Measurements from ENCODE around the gene RBM14. TPM values are rescaled to one million over a fixed set of nuclear protein-coding genes. Genes with fewer than 3 reads are reported as not detected.

The RBM14 gene
- total RNA-seq, 1 donor from 2014 or later = 89.2 TPM

- peaks cover 34% of the 10 kb centered on the region for H3K4me1 Mint-ChIP-seq (ENCODE audit: low read depth, unreplicated experiment)
- no peak for DNase-seq
- no peak overlapping the region for H3K27ac Mint-ChIP-seq (ENCODE audit: unreplicated experiment)
- H3K4me3 Mint-ChIP-seq (ENCODE audit: unreplicated experiment) = no peak overlapping the region
- TF ChIP-seq, protein P1, sequence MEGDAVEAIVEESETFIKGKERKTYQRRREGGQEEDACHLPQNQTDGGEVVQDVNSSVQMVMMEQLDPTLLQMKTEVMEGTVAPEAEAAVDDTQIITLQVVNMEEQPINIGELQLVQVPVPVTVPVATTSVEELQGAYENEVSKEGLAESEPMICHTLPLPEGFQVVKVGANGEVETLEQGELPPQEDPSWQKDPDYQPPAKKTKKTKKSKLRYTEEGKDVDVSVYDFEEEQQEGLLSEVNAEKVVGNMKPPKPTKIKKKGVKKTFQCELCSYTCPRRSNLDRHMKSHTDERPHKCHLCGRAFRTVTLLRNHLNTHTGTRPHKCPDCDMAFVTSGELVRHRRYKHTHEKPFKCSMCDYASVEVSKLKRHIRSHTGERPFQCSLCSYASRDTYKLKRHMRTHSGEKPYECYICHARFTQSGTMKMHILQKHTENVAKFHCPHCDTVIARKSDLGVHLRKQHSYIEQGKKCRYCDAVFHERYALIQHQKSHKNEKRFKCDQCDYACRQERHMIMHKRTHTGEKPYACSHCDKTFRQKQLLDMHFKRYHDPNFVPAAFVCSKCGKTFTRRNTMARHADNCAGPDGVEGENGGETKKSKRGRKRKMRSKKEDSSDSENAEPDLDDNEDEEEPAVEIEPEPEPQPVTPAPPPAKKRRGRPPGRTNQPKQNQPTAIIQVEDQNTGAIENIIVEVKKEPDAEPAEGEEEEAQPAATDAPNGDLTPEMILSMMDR (IDR thresholded peaks at IDR 0.05; ENCODE audit: partially characterized antibody, unreplicated experiment) = no peak
- peaks cover 5% of the 10 kb centered on the region for H3K27me3 Mint-ChIP-seq (ENCODE audit: unreplicated experiment)
- H3K9me3 Mint-ChIP-seq (ENCODE audit: unreplicated experiment) = peaks cover 8% of the 10 kb centered on the region
- H3K36me3 Mint-ChIP-seq (ENCODE audit: unreplicated experiment) = peaks cover 5% of the 10 kb centered on the region
These were observed 10.5 kb downstream of the RBM14 start for GRCh38 chr11:66626926-66627325.

DNA sequence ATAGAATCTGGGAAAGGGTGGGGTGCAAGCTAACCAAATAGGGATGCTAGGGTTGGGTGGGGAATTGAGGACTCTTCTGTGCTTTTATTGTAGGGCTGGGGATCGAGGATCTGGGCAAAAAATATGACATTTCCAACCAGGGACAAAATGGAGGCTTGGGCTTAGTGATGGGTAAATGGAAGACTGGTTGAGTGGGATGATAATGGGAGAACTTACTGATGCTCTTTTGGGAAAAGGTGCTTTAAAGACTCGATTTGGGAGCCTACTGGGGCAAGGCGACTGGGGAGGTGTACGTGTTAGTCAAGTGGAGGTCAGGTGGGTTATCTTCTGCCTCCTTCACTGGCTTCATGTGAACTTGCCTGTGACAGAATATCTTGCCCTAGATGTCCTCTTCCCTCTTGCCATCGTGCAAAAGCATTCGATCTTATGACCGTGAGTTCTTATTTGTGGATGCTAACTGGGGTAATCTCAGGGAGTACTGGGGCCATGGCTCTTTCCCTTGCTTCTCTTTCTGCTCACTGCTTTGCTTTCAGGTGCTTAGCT, 11.7 kb downstream of the RBM14 start:
- peaks cover 5% of the 10 kb centered on the region for H3K36me3 Mint-ChIP-seq (ENCODE audit: unreplicated experiment)
- peak overlapping the region; percentile 5 for H3K4me3 Mint-ChIP-seq (ENCODE audit: unreplicated experiment)
- peaks cover 26% of the 10 kb centered on the region for H3K4me1 Mint-ChIP-seq (ENCODE audit: low read depth, unreplicated experiment)
- peaks cover 5% of the 10 kb centered on the region for H3K27me3 Mint-ChIP-seq (ENCODE audit: unreplicated experiment)
- DNase-seq = no peak
- peaks cover 8% of the 10 kb centered on the region for H3K9me3 Mint-ChIP-seq (ENCODE audit: unreplicated experiment)
- TF ChIP-seq, protein P1 (IDR thresholded peaks at IDR 0.05; ENCODE audit: partially characterized antibody, unreplicated experiment) = no peak
- peak overlapping the region; percentile 35 for H3K27ac Mint-ChIP-seq (ENCODE audit: unreplicated experiment)

GRCh38 chr11:66629356-66629755, 12.9 kb downstream of the RBM14 start:
- TF ChIP-seq, protein P1 (IDR thresholded peaks at IDR 0.05; ENCODE audit: partially characterized antibody, unreplicated experiment) = no peak
- Mint-ChIP-seq H3K27me3 (ENCODE audit: unreplicated experiment) (peaks cover 1% of the 10 kb centered on the region), H3K36me3 (ENCODE audit: unreplicated experiment) (no peaks in the 10 kb centered on the region), H3K4me3 (ENCODE audit: unreplicated experiment) (no peak overlapping the region), H3K4me1 (ENCODE audit: low read depth, unreplicated experiment) (peaks cover 16% of the 10 kb centered on the region), H3K27ac (ENCODE audit: unreplicated experiment) (no peak overlapping the region), H3K9me3 (ENCODE audit: unreplicated experiment) (peaks cover 6% of the 10 kb centered on the region)
- no peak for DNase-seq

DNA sequence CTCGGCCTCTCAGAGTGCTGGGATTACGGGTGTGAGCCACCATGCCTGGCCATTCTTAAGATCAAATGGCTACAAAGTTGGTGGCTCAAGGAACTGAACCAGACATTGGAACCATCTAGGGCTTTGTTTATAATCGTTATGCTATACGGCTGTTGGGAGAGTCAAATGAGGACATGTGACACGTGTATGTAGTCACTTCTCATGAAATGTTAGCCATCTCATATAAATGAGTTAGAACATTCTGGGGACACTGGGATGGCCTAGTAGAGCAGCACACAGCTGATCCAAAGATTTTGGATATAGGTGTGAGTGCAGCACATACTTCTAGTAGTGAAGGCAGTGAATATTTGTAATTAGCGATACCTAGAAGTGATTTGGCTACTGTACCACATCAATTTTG, 15.5 kb downstream of the RBM14 start:
- H3K4me3 Mint-ChIP-seq (ENCODE audit: unreplicated experiment) = no peak overlapping the region
- DNase-seq = no peak
- TF ChIP-seq, protein P1 (IDR thresholded peaks at IDR 0.05; ENCODE audit: partially characterized antibody, unreplicated experiment) = no peak
- peaks cover 17% of the 10 kb centered on the region for H3K4me1 Mint-ChIP-seq (ENCODE audit: low read depth, unreplicated experiment)
- peaks cover under 1% of the 10 kb centered on the region for H3K27me3 Mint-ChIP-seq (ENCODE audit: unreplicated experiment)
- H3K9me3 Mint-ChIP-seq (ENCODE audit: unreplicated experiment) = no peaks in the 10 kb centered on the region
- H3K27ac Mint-ChIP-seq (ENCODE audit: unreplicated experiment) = peak overlapping the region; percentile 6
- no peaks in the 10 kb centered on the region for H3K36me3 Mint-ChIP-seq (ENCODE audit: unreplicated experiment)

- H3K36me3 Mint-ChIP-seq (ENCODE audit: unreplicated experiment) = no peaks in the 10 kb centered on the region
- DNase-seq = no peak
- peaks cover 2% of the 10 kb centered on the region for H3K27me3 Mint-ChIP-seq (ENCODE audit: unreplicated experiment)
- no peaks in the 10 kb centered on the region for H3K9me3 Mint-ChIP-seq (ENCODE audit: unreplicated experiment)
- no peak overlapping the region for H3K4me3 Mint-ChIP-seq (ENCODE audit: unreplicated experiment)
- peaks cover 22% of the 10 kb centered on the region for H3K4me1 Mint-ChIP-seq (ENCODE audit: low read depth, unreplicated experiment)
- TF ChIP-seq, protein P1 (IDR thresholded peaks at IDR 0.05; ENCODE audit: partially characterized antibody, unreplicated experiment) = no peak
- no peak overlapping the region for H3K27ac Mint-ChIP-seq (ENCODE audit: unreplicated experiment)
These were observed 16.5 kb downstream of the RBM14 start for GRCh38 chr11:66632952-66633351.
